Stimulated activated CD4-positive, alpha-beta T cell treated with anti-CD3 and anti-CD28 coated beads, Interleukin-4, amount 100 ng/mL, for 24 hours (primary cell): Measurements from ENCODE around the gene ESR1.

Source experiments
- DNase-seq: peaks from one replicate; pipeline ENCODE4 v3.0.0-alpha.2; 2020

Gene ESR1

GRCh38 chr6:152143359-152143758 lies 335.9 kb downstream of the ESR1 start:
- no peak for DNase-seq

GRCh38 chr6:152146385-152146784 lies 338.9 kb downstream of the ESR1 start:
- no peak for DNase-seq

DNA sequence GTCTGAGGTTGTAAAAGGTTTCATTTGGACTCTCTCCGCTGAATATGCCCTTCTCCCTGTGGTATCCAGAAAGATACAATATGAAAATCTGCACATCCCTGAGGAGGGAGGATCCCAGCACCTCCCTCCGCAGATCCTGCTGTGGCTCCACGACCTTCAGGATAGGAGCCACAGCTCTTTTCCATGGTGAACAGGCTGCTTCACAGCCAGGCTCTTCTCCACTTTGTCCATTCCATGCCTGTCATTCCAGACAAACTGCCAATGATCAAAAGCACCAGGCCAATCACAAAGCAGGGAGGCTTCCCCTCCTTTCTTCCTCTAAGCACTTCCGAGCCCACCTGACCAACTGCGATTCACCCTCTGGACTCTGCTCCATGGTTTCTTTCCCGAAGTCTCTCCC lies 339.8 kb downstream of the ESR1 start:
- DNase-seq, result no peak

DNA sequence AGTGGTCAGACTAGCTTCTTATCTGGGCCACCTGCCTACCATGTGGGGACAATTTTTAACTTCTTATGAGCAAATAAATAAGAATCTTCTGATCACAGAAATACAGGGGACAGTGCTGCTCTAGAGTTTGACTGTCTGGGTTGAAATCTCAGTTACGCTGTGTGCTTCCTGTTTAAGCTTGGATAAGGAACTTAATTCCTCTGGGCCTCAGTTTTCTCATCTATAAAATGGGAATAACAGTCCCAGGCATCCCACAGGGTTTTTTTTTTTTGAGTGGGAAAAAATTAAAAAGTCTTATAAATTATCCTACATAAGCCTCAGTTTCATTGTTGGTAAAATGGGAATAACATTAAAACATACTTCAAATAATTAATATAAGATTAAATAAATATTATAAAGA lies 340.9 kb downstream of the ESR1 start:
- no peak for DNase-seq

- no peak for DNase-seq
These were observed 342.7 kb downstream of the ESR1 start for GRCh38 chr6:152150196-152150595.

GRCh38 chr6:152151920-152152319 lies 344.4 kb downstream of the ESR1 start:
- no peak for DNase-seq

GRCh38 chr6:152154559-152155356 lies 347.3 kb downstream of the ESR1 start:
- DNase-seq, result no peak

GRCh38 chr6:152155792-152156191 lies 348.3 kb downstream of the ESR1 start:
- DNase-seq, result no peak

- DNase-seq, result peak; percentile 23
These were observed 352.9 kb downstream of the ESR1 start for GRCh38 chr6:152160346-152160745.

DNA sequence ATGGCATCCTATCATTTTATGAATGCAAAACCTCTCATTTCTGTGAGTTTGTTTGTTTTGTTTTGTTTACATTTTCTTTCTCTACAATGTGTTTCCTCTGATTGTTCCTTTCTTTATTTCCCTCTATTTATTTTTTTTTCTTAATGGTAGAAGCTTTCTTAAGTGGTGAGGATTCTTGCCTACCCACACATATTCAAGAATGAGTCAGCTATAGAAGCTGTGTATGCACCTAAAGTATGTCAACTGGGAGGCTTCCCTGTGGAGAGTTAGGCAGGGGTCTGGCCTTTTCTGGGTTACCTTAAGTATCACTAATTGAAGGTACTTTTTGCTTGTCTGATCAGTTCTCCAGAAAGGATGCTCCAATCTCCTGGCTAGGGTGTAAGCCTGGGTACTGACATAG lies 354.0 kb downstream of the ESR1 start:
- peak; percentile 11 for DNase-seq

GRCh38 chr6:152164957-152165356 lies 357.5 kb downstream of the ESR1 start:
- DNase-seq, result no peak

GRCh38 chr6:152166497-152166896 lies 359.0 kb downstream of the ESR1 start:
- DNase-seq, result no peak

DNA sequence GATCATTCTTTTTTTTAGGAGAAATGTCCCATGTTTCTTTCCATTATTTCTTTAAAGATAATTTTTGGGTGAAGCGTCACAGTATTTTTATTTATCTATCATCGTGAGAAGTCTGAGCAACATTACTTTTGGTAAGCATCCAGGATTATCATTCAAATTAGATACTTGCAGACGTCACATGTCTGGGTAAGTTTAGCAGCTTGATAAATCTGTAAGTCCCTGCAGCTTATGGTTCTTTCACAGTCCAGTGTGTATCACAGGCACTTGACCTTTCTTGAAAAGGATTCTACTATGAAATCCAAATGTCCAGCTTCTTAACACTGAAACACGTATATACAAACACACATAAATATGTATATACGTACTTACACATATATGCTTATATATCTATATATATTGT lies 359.4 kb downstream of the ESR1 start:
- no peak for DNase-seq

DNA sequence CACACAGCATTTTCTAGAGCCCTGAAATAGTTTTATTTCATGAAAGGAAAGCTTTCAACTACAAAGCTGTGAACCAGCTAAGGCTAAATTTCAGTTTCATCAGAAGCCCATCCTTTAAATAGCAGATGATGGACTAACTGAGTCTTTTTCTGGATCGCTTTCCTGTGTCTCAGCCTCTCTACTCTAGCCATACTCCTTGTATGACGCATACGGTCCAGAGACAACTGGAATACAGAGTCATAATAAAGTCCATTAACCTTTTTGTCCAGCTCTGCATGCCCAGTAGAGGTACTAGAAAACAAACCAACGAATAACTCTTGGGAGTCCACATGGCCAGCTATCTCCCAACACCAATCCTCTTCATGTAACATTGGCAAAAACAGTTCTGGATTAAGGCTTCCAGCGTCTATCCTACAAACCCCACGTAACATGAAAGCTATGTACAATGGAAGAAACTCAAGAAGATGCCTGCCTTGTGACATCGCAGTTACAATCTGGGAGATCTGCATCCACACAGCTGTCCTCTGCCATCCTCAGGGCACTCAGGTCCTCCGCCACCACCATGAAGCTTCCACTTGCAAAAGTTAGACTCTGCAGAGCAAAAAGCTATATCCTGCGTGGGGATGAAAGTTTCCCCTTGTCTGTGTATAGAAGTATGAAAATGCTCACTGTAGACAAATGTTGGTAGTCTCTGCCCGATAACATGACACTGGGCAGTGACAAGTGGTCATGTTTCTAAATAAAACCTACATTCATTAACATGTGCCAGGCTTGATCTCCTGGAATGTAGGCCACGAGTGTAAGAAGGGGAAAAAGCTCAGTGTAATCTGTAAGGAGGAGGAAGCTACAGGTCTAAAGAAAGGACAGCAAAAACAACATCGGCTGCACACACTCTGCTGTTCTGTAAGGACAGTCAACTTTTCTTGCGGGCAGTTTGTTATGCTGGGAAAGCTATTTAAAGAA lies 360.4 kb downstream of the ESR1 start:
- DNase-seq, result no peak

DNA sequence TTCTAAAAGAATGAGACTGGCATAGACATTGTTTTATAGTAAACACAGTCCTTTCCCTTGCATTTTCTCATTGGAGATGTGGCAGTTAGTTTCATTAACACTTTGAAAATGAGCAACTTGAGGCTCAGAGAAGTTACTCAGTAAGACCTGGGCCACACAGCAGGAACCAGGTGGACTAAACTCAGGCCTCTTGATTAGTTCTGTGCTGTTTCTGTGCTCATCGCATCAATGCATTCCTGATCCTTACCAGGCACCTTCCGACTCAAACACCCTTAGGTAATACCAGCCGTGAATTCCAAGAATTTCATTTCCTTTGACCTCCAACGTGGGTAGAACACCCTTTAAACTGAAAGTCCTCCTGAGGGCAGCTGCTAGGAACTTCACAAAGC lies 362.8 kb downstream of the ESR1 start:
- no peak for DNase-seq

- DNase-seq, result peak; percentile 80
These were observed 363.5 kb downstream of the ESR1 start for GRCh38 chr6:152170702-152171667.

GRCh38 chr6:152173321-152173720 lies 365.8 kb downstream of the ESR1 start:
- DNase-seq, result no peak

GRCh38 chr6:152173957-152174356 lies 366.5 kb downstream of the ESR1 start:
- DNase-seq, result no peak

DNA sequence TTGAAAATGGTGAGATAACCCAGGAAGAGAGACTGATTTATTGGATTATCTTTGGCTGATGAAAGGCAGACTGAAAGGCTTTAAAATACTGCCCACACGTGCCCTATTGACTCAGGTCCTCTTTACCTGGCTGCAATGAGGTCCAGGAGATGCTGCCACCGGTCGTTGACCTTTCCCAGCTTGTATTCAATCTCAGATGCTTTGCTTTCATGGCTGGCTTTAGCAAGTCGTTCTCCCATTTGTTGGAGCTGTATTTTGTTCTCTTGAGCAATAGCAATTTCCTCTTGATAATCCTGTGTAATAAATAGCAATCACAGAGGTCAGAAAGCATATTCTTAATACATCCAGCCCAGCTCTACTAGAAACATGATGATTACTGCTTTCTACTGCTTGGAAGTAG lies 368.8 kb downstream of the ESR1 start:
- DNase-seq, result no peak
